RWPE2 (cell line): Measurements from ENCODE around the gene PPM1M.

Source experiments
- ATAC-seq: fragments of 200-7000 bp; cut with Tn5 transposase; 3 replicates; pipeline ENCODE4 v1.9.1; 2021; ENCODE audit warnings: low read depth
- DNase-seq: peaks from one replicate; pipeline ENCODE4 v3.0.0-alpha.2; 2020; ENCODE audit warnings: low spot score
- H3K27ac ChIP-seq: fragments of 450-650 bp; 2 replicates; pipeline ENCODE4 v1.5.1; 2017; ENCODE audit warnings: mild to moderate bottlenecking; ENCODE audit not compliant: poor library complexity, severe bottlenecking
- H3K27me3 ChIP-seq: fragments of 250-450 bp; sonication (Bioruptor Pico); 2 replicates; pipeline ENCODE4 v1.5.1; 2021; ENCODE audit warnings: mild to moderate bottlenecking, moderate library complexity; ENCODE audit not compliant: insufficient read depth, poor library complexity, severe bottlenecking
- H3K36me3 ChIP-seq: fragments of 250-450 bp; sonication (Bioruptor Pico); 2 replicates; pipeline ENCODE4 v1.5.1; 2020; ENCODE audit warnings: low read depth, mild to moderate bottlenecking, moderate library complexity
- H3K4me1 ChIP-seq: fragments of 250-450 bp; sonication (Bioruptor Pico); 2 replicates; pipeline ENCODE4 v1.5.1; 2021; ENCODE audit warnings: mild to moderate bottlenecking, moderate library complexity; ENCODE audit not compliant: insufficient read depth, poor library complexity, severe bottlenecking
- H3K4me3 ChIP-seq: fragments of 250-450 bp; sonication (Bioruptor Pico); 2 replicates; pipeline ENCODE4 v1.5.1; 2021; ENCODE audit warnings: mild to moderate bottlenecking, moderate library complexity; ENCODE audit not compliant: severe bottlenecking
- H3K9me3 ChIP-seq: fragments of 250-450 bp; sonication (Bioruptor Pico); 2 replicates; pipeline ENCODE4 v1.5.1; 2021; ENCODE audit warnings: mild to moderate bottlenecking, moderate library complexity; ENCODE audit not compliant: severe bottlenecking
- CTCF ChIP-seq: fragments of 450-650 bp; IDR thresholded peaks from one replicate; pipeline ENCODE4 v1.5.1; 2017; ENCODE audit warnings: mild to moderate bottlenecking, moderate library complexity; ENCODE audit not compliant: poor library complexity, severe bottlenecking

The PPM1M gene

GRCh38 chr3:52297242-52298148 is 51.9 kb downstream of the PPM1M start:
- no peak for ATAC-seq
- TF ChIP-seq CTCF: no peak
- H3K4me1 ChIP-seq: no peaks in the 10 kb centered on the region
- no peak for DNase-seq
- no peaks in the 10 kb centered on the region for H3K36me3 ChIP-seq
- H3K9me3 ChIP-seq: no peaks in the 10 kb centered on the region
- no peak overlapping the region for H3K4me3 ChIP-seq
- H3K27ac ChIP-seq: no peak overlapping the region
- H3K27me3 ChIP-seq: no peaks in the 10 kb centered on the region

- no peak for TF ChIP-seq CTCF
- DNase-seq (no peak), ATAC-seq (no peak)
- H3K9me3 ChIP-seq: no peaks in the 10 kb centered on the region
- no peak overlapping the region for H3K4me3 ChIP-seq
- no peaks in the 10 kb centered on the region for H3K36me3 ChIP-seq
- H3K27ac ChIP-seq: no peak overlapping the region
- no peaks in the 10 kb centered on the region for H3K27me3 ChIP-seq
- no peaks in the 10 kb centered on the region for H3K4me1 ChIP-seq
These were observed 52.9 kb downstream of the PPM1M start for GRCh38 chr3:52298149-52299098.

GRCh38 chr3:52299247-52299878 is 53.8 kb downstream of the PPM1M start:
- ATAC-seq: no peak
- Histone ChIP-seq H3K27ac (no peak overlapping the region), H3K9me3 (no peaks in the 10 kb centered on the region), H3K4me3 (no peak overlapping the region), H3K27me3 (no peaks in the 10 kb centered on the region), H3K4me1 (no peaks in the 10 kb centered on the region), H3K36me3 (no peaks in the 10 kb centered on the region)
- no peak for TF ChIP-seq CTCF
- no peak for DNase-seq
